GM20000 (cell line): ENCODE data around the gene ZBTB7A.

Experiments
- DNase-seq: peaks from one replicate; pipeline ENCODE4 v3.0.0; 2012; ENCODE audit warnings: low spot score
- TF ChIP-seq, protein P1 (sequence below): IDR thresholded peaks from 2 replicates; pipeline ENCODE4 v1.5.1; 2012; ENCODE audit warnings: mild to moderate bottlenecking, control low read depth; ENCODE audit errors: extremely low read depth, missing control alignments

The ZBTB7A gene

GRCh38 chr19:4099041-4099764 is 32.5 kb upstream of the ZBTB7A start:
- TF ChIP-seq, protein P1, sequence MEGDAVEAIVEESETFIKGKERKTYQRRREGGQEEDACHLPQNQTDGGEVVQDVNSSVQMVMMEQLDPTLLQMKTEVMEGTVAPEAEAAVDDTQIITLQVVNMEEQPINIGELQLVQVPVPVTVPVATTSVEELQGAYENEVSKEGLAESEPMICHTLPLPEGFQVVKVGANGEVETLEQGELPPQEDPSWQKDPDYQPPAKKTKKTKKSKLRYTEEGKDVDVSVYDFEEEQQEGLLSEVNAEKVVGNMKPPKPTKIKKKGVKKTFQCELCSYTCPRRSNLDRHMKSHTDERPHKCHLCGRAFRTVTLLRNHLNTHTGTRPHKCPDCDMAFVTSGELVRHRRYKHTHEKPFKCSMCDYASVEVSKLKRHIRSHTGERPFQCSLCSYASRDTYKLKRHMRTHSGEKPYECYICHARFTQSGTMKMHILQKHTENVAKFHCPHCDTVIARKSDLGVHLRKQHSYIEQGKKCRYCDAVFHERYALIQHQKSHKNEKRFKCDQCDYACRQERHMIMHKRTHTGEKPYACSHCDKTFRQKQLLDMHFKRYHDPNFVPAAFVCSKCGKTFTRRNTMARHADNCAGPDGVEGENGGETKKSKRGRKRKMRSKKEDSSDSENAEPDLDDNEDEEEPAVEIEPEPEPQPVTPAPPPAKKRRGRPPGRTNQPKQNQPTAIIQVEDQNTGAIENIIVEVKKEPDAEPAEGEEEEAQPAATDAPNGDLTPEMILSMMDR: no peak
- DNase-seq: no peak

DNA sequence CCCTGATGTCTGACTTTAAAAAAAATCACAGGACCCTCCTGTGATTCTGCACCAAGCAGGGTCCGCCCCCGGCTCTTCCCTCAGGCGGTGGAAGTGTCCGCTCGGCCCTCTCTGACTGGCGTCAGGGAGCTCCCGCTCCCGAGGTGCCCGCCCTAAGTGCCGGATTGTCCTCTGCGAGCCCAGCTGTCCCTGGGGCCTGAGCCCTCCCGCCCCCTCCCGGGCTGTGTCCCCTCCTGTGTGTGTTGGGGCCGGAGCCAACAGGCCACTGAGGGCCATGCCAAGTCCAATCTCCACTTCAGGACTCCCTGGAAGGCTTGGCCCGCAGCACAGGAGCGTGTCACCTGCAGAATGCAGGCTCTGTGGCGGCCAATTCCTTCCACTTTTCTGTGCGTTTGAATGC is 31.8 kb upstream of the ZBTB7A start:
- TF ChIP-seq, protein P1: no peak
- no peak for DNase-seq

GRCh38 chr19:4097501-4097900 is 30.8 kb upstream of the ZBTB7A start:
- TF ChIP-seq, protein P1: no peak
- no peak for DNase-seq

- DNase-seq: no peak
- TF ChIP-seq, protein P1: no peak
These were observed 29.6 kb upstream of the ZBTB7A start for GRCh38 chr19:4096049-4096892.

DNA sequence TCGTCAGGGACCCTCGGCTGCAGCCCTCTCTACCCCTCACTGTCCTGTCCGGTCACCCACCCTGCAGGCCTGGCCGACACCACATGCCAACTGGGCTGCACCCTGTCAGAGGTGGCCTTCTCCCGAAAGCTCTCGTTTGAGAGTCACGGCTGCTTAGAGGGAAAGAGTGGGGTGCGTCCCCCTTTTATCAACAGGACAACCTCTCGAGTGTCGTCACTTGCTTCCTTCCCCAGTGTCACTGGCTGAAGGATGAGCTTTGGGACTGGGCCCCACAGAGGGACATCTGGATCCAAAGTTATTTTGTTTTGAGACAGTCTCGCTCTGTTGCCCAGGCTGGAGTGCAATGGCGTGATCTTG is 28.8 kb upstream of the ZBTB7A start:
- DNase-seq: no peak
- TF ChIP-seq, protein P1: no peak

- TF ChIP-seq, protein P1: no peak
- DNase-seq: no peak
These were observed 28.2 kb upstream of the ZBTB7A start for GRCh38 chr19:4094761-4095487.

- DNase-seq: no peak
- TF ChIP-seq, protein P1: no peak
These were observed 27.6 kb upstream of the ZBTB7A start for GRCh38 chr19:4094291-4094690.
